Esophagus muscularis mucosa (tissue), 3 donors: ENCODE results near the gene PRR15L.

Experiments
- POLR2A ChIP-seq: fragments of 450-650 bp; IDR thresholded peaks from one replicate; pipeline ENCODE4 v1.6.1; 2017; ENCODE audit warnings: antibody characterized with exemption, moderate library complexity, mild to moderate bottlenecking, low read depth
- POLR2AphosphoS5 ChIP-seq, 2 donors: sonication (generic); formaldehyde crosslinking; IDR thresholded peaks; one replicate each; pipeline ENCODE4 v1.6.1; 2017; ENCODE audit warnings: antibody characterized with exemption in 2 of 2
- TF ChIP-seq, protein P1 (sequence below), 3 experiments: fragments of 200-600 bp in 2 of 3; fragments of 450-650 bp in 1 of 3; sonication (generic) in 2 of 3; IDR thresholded peaks; one replicate each; pipeline ENCODE4 v1.5.1; 2017 to 2019; ENCODE audit warnings: antibody characterized with exemption in 3 of 3, mild to moderate bottlenecking in 2 of 3, moderate library complexity in 1 of 3

DNA sequence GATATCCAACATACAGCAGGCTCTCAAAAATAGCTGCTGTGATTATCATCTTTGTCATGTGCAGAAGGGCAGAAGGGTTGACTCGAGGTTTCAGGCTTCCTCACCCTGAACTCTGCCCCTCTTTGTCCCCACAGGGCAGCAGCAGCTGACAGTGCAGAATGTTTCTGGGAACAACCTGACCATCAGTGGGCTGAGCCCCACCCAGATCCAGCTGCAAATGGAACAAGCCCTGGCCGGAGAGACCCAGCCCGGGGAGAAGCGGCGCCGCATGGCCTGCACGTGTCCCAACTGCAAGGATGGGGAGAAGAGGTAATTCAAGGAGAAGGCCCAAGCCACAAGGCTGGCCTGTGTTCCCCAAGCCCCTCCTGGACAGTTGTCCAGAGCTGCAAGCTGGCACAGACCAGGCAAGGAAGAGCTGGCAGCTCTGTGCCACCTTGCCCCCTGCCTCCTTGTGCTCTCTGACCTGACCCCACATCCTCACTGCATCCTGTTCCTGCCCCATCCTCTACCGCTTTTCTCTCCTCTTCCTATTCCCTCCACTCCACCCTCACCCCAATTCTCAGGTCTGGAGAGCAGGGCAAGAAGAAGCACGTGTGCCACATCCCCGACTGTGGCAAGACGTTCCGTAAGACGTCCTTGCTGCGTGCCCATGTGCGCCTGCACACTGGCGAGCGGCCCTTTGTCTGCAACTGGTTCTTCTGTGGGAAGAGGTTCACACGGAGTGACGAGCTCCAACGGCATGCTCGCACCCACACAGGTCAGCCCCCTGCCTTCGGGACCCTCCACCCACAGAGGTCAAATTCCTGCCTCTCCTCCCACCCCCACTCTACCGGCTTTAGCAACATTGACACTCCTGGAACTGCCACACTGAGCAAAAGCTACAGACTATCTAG lies 32.7 kb downstream of the PRR15L start:
- TF ChIP-seq, protein P1, sequence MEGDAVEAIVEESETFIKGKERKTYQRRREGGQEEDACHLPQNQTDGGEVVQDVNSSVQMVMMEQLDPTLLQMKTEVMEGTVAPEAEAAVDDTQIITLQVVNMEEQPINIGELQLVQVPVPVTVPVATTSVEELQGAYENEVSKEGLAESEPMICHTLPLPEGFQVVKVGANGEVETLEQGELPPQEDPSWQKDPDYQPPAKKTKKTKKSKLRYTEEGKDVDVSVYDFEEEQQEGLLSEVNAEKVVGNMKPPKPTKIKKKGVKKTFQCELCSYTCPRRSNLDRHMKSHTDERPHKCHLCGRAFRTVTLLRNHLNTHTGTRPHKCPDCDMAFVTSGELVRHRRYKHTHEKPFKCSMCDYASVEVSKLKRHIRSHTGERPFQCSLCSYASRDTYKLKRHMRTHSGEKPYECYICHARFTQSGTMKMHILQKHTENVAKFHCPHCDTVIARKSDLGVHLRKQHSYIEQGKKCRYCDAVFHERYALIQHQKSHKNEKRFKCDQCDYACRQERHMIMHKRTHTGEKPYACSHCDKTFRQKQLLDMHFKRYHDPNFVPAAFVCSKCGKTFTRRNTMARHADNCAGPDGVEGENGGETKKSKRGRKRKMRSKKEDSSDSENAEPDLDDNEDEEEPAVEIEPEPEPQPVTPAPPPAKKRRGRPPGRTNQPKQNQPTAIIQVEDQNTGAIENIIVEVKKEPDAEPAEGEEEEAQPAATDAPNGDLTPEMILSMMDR (IDR thresholded peaks at IDR 0.05) = no peak
- TF ChIP-seq POLR2A = no peak
- no peak for TF ChIP-seq POLR2AphosphoS5 (IDR thresholded peaks at IDR 0.05)
